HFF-Myc (cell line): ENCODE measurements around the gene IQGAP2.

Experiments
- DNase-seq: peaks from one replicate; pipeline ENCODE4 v3.0.0-alpha.2; 2011; ENCODE audit warnings: low read depth; ENCODE audit errors: extremely low read depth
- H3K4me3 ChIP-seq: replicated peaks from 2 replicates; pipeline ENCODE4 v1.5.1; 2011; ENCODE audit warnings: low read depth, mild to moderate bottlenecking, control low read depth, low read length
- CTCF ChIP-seq: IDR thresholded peaks from 2 replicates; pipeline ENCODE4 v1.5.1; 2012; ENCODE audit warnings: mild to moderate bottlenecking, low read depth, low read length, control low read depth; ENCODE audit errors: missing control alignments

Gene IQGAP2

GRCh38 chr5:76612942-76613341 is 209.9 kb downstream of the IQGAP2 start:
- no peak overlapping the region for H3K4me3 ChIP-seq
- DNase-seq = no peak
- TF ChIP-seq CTCF = no peak

DNA sequence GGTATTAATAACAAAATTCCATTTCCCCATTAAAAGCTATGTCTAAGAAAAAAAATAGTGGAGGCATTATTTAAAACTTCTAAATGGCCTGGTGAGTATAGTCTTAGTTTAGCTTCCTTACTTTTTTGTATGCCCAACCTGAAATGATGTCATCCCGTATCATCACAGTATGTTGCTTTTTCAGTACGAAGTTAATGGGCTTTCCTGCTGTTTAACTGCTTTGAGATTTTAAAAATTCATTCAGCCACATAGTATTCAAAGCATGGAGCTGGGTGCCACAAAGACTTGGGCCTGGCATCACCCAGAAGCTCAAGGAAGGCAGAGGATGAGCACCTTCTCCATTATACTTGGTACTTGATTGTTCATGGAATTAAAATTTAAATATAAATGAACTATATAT is 212.7 kb downstream of the IQGAP2 start:
- no peak for DNase-seq
- no peak overlapping the region for H3K4me3 ChIP-seq
- no peak for TF ChIP-seq CTCF

DNA sequence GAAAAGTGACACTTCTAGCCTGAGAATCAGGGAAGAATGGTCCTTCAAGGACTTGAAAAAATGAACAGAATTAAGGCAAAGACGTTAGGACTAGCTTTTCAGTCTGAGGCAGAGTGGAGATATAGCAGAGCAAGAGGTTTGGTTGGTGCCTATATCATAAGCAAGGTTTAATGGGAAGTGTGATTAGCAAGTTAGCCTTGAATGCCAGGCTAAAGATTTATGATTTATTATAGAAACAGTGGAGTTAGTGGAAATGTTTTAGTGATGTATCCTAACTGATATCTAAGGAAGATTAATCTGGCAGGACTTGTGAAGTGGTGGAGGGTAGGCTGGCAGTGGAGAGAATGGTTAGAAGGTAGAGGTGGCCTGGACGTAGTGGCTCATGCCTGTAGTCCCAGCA is 213.1 kb downstream of the IQGAP2 start:
- DNase-seq = no peak
- TF ChIP-seq CTCF = no peak
- no peak overlapping the region for H3K4me3 ChIP-seq

DNA sequence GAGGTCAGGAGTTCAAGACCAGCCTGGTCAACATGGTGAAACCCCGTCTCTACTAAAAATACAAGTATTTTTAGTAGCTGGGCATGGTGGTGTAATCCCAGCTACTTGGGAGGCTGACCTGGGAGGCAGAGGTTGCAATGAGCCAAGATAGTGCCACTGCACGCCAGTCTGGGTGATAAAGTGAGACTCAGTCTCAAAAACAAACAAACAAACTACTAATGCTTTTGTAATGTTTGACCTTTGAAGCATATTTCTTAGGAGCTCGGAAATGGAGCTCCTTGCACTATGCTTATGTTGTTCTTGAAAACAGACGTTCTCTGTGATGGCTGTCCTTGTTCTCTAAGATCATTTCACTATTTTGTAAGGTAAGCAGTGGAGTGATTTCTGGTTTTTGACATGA is 214.1 kb downstream of the IQGAP2 start:
- TF ChIP-seq CTCF = no peak
- no peak overlapping the region for H3K4me3 ChIP-seq
- DNase-seq = no peak

GRCh38 chr5:76617675-76618074 is 214.6 kb downstream of the IQGAP2 start:
- no peak for TF ChIP-seq CTCF
- no peak overlapping the region for H3K4me3 ChIP-seq
- no peak for DNase-seq

DNA sequence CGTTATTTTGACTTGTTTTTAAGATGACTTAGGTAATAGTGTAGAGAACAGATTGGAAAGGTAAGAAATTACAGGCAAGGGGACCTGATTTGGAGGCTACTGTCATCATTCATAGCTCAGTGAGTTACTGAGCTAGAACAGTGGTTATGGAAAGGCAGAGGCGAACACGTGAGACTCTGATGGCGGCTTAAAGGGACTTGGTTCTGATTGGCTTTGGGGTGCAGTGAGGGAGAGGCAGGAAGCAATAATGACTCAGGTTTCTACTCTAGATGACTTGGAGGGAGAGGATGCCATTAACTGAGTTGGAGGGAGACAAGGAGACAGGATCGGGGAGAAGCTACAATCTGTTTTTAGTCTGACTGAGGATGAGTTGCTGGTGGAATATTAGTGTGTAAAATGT is 217.1 kb downstream of the IQGAP2 start:
- no peak for TF ChIP-seq CTCF
- no peak for DNase-seq
- peak overlapping the region; percentile 16; the same call in 1 of the 2 replicates for H3K4me3 ChIP-seq

- no peak for DNase-seq
Measured at GRCh38 chr5:76622076-76622475, 219.0 kb downstream of the IQGAP2 start.

More at GRCh38 chr5:76622076-76622475, 219.0 kb downstream of the IQGAP2 start:
- H3K4me3 ChIP-seq = peak overlapping the region; percentile 53
- TF ChIP-seq CTCF = no peak
